ENCODE results near the gene OTOA.

DNA sequence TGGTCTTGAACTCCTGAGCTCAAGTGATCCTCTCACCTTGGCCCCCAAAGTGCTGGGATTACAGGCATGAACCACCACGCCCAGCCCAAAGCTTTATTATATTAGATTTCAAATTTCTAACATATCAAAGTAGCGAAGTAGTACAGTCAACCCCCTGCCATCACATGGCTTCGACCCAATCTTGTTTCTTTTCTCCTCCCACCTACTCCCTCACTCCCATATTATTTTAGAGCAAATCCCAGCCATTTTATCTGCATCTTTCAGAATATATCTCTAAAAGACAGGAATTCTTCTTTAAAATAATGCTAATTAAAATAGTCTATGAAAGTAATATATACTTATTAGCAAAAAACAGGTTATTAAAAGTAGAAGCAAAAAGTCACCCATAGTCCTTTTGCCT, 12.3 kb upstream of the OTOA start:
- TF ChIP-seq, protein P1, sequence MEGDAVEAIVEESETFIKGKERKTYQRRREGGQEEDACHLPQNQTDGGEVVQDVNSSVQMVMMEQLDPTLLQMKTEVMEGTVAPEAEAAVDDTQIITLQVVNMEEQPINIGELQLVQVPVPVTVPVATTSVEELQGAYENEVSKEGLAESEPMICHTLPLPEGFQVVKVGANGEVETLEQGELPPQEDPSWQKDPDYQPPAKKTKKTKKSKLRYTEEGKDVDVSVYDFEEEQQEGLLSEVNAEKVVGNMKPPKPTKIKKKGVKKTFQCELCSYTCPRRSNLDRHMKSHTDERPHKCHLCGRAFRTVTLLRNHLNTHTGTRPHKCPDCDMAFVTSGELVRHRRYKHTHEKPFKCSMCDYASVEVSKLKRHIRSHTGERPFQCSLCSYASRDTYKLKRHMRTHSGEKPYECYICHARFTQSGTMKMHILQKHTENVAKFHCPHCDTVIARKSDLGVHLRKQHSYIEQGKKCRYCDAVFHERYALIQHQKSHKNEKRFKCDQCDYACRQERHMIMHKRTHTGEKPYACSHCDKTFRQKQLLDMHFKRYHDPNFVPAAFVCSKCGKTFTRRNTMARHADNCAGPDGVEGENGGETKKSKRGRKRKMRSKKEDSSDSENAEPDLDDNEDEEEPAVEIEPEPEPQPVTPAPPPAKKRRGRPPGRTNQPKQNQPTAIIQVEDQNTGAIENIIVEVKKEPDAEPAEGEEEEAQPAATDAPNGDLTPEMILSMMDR (IDR thresholded peaks at IDR 0.05) = no peak
- no peak for TF ChIP-seq POLR2A (IDR thresholded peaks at IDR 0.05)
